SJSA1 (cell line): ENCODE measurements around the gene PRKAG1. TPM values are rescaled to one million over a fixed set of nuclear protein-coding genes. Genes with fewer than 3 reads are reported as not detected.

Experiments used
- DNase-seq, 2 experiments: peaks; one replicate each; pipeline ENCODE4 v3.0.0-alpha.2; 2015 to 2020; ENCODE audit warnings: low spot score in 2 of 2, low read depth in 1 of 2
- H3K27ac ChIP-seq: fragments of 250-450 bp; sonication (Bioruptor Pico); 2 replicates; pipeline ENCODE4 v1.5.1; 2020; ENCODE audit warnings: mild to moderate bottlenecking, moderate library complexity
- H3K27me3 ChIP-seq: fragments of 250-450 bp; sonication (Bioruptor Pico); replicated peaks from 2 replicates; pipeline ENCODE4 v1.5.1; 2020; ENCODE audit warnings: mild to moderate bottlenecking, moderate library complexity
- H3K36me3 ChIP-seq: fragments of 250-450 bp; sonication (Bioruptor Pico); 2 replicates; pipeline ENCODE4 v1.5.1; 2020; ENCODE audit warnings: mild to moderate bottlenecking
- H3K4me1 ChIP-seq: fragments of 250-450 bp; sonication (Bioruptor Pico); replicated peaks from 2 replicates; pipeline ENCODE4 v1.6.1; 2021; ENCODE audit warnings: mild to moderate bottlenecking
- H3K4me3 ChIP-seq: fragments of 250-450 bp; sonication (Bioruptor Pico); 2 replicates; pipeline ENCODE4 v1.5.1; 2020; ENCODE audit warnings: mild to moderate bottlenecking
- H3K9me3 ChIP-seq: fragments of 250-450 bp; sonication (Bioruptor Pico); replicated peaks from 2 replicates; pipeline ENCODE4 v1.5.1; 2020; ENCODE audit warnings: mild to moderate bottlenecking
- total RNA-seq: library from RNA; depleted of rRNA; stranded (reverse); fragments of >200 nt; shearing (Covaris generic); gene quantifications from 2 replicates; pipeline ENCODE4 v1.2.3, GENCODE V29; 2014

PRKAG1 gene
- total RNA-seq, 1 experiment from 2014 or later = 36.4 TPM

DNA sequence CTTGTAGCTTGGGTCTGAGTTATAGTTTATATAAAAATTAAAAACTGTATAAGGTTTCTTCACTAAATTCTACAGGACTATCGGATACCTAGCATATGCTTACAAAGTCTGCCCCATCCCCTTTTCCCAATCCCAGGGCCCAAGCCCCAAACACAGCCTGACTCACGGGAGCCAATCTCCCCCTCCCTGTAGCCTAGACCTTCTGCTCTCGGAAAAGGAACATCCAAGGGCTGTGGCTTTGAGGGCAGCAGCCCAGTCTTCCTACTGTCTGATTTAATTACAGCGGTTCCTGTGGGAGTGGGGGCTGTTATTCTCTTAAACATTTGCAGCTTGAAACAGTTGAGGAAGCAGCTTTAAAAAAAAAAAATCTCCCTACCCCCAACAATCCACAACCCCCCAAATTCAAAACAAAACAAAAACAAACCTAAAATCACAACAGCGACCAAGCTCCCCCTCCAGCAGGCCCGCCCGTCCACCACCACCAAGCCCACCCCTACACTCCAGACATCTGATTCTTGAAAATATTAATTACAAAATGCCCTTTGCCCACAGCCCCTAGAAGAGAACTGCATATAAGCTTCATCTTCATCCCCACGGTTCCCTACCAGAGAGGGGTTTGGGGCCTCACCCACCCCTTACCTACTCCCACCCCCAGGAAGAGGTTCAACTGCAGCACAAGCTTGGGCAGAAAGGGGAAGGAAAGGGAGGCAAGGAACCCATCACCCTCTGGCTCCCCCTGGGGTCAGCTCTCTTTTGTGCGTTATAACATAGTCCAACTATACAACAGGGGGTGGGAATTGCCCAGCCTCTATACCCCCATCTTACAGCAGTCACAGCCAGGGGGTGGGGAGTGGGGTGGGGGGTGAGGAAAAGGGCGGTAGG, 1.1 kb upstream of the PRKAG1 start:
- Histone ChIP-seq H3K27ac (no peak overlapping the region; the same call in 1 of the 2 replicates), H3K4me1 (peaks cover 8% of the 10 kb centered on the region), H3K27me3 (no peaks in the 10 kb centered on the region), H3K4me3 (no peak overlapping the region), H3K9me3 (no peaks in the 10 kb centered on the region), H3K36me3 (peaks cover 43% of the 10 kb centered on the region)
- DNase-seq = peak in 1 of 2 experiments; percentile 22

DNA sequence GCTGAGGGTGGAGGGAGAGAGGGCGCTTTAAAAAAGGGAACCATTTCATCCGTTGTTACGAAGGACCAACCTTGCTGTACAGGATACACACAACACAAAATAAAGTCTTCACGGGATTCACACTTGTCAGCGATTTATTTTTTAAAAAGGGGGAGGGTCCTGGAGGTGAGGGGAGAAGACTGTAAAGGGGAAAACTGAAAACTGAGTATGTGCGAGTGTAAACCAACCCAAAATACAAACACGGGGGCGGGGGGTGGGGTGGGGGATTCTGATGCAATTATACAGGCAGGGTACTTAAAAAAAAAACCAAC, 499 bp upstream of the PRKAG1 start:
- peaks cover 8% of the 10 kb centered on the region for H3K4me1 ChIP-seq
- peak overlapping the region; percentile 82 for H3K27ac ChIP-seq
- H3K9me3 ChIP-seq = no peaks in the 10 kb centered on the region
- H3K36me3 ChIP-seq = peaks cover 37% of the 10 kb centered on the region
- no peak for DNase-seq
- H3K4me3 ChIP-seq = peak overlapping the region; percentile 62
- no peaks in the 10 kb centered on the region for H3K27me3 ChIP-seq

DNA sequence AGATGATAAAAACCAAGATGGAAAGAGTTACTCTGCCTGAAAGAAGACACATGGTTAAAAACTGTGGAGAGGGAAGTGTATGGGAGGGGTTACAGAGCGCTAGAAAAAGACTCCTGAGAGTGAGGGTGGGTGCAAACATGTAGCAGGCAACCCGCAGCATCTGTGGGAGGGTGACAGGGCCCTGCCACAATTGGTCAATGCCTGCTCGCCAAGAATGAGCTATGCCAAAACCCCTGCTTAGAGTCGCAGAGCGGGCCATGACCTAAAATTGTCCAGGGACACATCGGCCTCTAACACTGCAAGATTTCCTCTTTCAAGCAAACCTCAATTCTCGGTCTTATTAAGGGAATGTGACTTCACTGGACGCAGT, 700 bp downstream of the PRKAG1 start:
- H3K4me1 ChIP-seq = peaks cover 8% of the 10 kb centered on the region
- no peaks in the 10 kb centered on the region for H3K9me3 ChIP-seq
- no peaks in the 10 kb centered on the region for H3K27me3 ChIP-seq
- DNase-seq = no peak
- H3K27ac ChIP-seq = peak overlapping the region; percentile 82
- peak overlapping the region; percentile 62 for H3K4me3 ChIP-seq
- peaks cover 27% of the 10 kb centered on the region for H3K36me3 ChIP-seq

DNA sequence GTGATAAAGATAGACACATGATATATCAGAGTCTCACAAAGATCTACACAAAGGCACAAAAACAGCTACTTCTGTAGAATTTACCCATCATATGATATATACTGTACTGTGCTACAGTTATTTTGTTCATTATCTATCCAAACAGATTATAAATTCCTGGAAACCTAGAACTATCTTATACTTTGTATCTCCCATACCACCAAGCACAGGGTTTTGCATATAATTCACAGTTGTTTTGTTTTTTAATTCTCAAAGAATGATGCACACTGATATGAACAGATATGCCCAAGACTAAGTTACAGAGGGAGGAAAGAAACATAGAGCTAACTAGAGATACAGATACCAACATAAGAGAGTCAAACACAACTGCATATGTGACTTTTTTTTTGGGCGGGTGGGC, 3.4 kb downstream of the PRKAG1 start:
- Histone ChIP-seq H3K27ac (no peak overlapping the region), H3K4me3 (no peak overlapping the region), H3K9me3 (no peaks in the 10 kb centered on the region), H3K4me1 (peaks cover 17% of the 10 kb centered on the region), H3K27me3 (no peaks in the 10 kb centered on the region), H3K36me3 (peaks cover 30% of the 10 kb centered on the region)
- DNase-seq = no peak

DNA sequence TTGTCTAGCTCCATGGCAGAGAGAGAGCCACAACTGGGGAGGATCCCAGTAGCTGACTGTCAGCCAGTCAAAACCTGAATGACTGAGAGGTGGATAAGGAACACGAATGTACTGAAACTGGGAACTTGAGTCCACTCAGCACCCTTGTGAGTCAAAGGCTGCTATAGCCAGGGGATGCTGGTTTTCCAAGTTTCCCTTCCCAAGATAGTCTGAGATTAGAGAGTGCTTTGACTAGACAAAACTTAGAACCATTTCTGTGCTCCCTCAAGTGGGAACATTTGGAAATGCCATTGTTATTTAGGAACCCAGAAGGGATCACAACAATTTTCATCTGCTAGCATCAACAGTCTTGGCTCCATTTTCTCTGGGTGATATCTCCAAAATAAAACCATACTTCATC, 4.0 kb downstream of the PRKAG1 start:
- Histone ChIP-seq H3K4me1 (peaks cover 24% of the 10 kb centered on the region), H3K4me3 (no peak overlapping the region), H3K36me3 (peaks cover 30% of the 10 kb centered on the region), H3K27ac (no peak overlapping the region), H3K9me3 (no peaks in the 10 kb centered on the region), H3K27me3 (no peaks in the 10 kb centered on the region)
- peak in 1 of 2 experiments; percentile 12 for DNase-seq

DNA sequence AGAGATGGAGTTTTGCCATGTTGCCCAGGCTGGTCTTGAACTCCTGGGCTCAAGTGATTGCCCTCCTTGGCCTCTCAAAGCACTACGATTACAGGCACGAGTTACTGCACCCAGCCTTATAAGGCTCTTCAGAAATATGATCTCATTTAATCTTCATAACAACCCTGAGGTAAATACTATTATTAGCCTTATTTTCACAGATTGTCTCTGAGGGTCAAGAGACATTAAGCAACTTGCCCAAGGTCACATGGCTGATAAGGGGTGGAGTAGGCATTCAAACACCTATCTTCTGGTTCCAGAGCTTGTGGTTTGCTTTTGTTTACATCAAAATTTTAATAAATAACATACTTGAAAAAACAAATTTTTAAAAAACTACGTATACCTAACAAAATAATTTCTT, 5.1 kb downstream of the PRKAG1 start:
- Histone ChIP-seq H3K27ac (no peak overlapping the region), H3K9me3 (no peaks in the 10 kb centered on the region), H3K36me3 (peaks cover 32% of the 10 kb centered on the region), H3K4me3 (no peak overlapping the region), H3K27me3 (no peaks in the 10 kb centered on the region), H3K4me1 (peaks cover 35% of the 10 kb centered on the region)
- DNase-seq = no peak

DNA sequence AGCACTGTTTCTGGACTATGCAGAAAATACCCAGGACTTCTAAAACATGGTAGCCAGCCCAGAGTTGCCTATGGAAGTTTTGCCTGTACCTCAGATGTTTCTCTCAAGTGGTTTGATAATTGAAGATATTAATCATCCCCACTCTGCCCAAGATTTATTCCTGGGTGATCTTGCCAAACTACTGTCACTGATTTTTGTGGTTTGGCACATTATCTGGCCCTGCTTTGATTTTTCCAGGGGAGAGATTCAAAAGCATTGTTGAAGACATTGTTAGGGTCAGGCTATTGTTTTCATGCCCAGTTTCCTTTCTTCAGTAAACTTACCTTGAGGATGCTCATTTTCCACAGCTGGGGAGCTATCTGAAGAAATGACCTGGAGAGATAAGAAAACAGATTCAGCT, 5.8 kb downstream of the PRKAG1 start:
- Histone ChIP-seq H3K27me3 (no peaks in the 10 kb centered on the region), H3K4me3 (no peak overlapping the region), H3K36me3 (peaks cover 32% of the 10 kb centered on the region), H3K9me3 (no peaks in the 10 kb centered on the region), H3K4me1 (peaks cover 37% of the 10 kb centered on the region), H3K27ac (no peak overlapping the region)
- DNase-seq = no peak

DNA sequence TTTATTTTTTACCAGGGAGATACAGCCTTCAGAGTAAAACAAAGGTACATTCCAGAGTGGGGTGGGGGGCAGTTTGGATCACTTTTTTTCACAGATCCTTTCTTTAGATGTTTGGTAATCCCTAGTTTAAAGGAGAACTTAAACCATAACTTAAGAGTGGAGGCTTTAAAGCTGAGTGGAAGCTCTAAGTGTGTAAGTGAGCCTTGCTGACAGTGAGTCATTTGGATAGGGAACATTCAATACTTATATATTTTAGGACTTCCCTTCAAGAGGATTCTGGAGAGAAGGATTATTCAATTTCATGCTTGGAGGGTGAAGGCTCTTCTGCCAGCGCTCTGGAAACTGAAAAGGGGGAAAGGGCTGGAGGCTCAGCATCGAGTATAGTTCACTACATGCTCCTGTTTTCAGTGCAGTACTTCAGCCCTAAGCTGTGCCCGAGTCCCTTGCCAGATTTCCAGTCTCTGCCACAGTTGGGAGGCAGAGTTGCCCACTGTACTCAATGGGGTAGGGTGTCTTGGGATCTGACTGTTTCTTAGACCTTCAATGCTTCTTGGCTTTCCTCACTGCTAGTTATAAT, 8.4 kb downstream of the PRKAG1 start:
- Histone ChIP-seq H3K4me3 (no peak overlapping the region), H3K27me3 (no peaks in the 10 kb centered on the region), H3K4me1 (peaks cover 31% of the 10 kb centered on the region), H3K27ac (peak overlapping the region; percentile 52), H3K9me3 (no peaks in the 10 kb centered on the region), H3K36me3 (peaks cover 30% of the 10 kb centered on the region)
- peak in 1 of 2 experiments; percentile 26 for DNase-seq

DNA sequence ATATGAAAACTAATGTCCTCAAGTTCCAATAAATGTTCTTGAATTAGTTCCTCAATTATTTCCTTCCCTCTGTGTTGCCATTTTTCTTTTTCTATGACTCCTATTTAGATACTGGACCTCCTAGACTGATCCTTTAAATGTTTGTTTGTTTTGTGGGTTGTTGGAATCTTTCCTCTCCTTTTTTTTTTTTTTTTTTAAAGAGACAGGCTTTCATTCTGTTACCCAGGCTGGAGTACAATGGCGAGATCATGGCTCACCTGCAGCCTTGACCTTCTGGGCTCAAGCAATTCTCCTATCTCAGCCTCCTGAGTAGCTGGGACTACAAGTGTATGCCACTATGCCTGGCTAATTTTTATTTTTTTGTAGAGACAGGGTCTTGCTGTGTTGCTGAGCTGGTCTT, 9.6 kb downstream of the PRKAG1 start:
- Histone ChIP-seq H3K4me1 (peaks cover 31% of the 10 kb centered on the region), H3K27me3 (no peaks in the 10 kb centered on the region), H3K36me3 (peaks cover 42% of the 10 kb centered on the region), H3K27ac (no peak overlapping the region), H3K9me3 (no peaks in the 10 kb centered on the region), H3K4me3 (no peak overlapping the region)
- DNase-seq = peak in 1 of 2 experiments; percentile 55

DNA sequence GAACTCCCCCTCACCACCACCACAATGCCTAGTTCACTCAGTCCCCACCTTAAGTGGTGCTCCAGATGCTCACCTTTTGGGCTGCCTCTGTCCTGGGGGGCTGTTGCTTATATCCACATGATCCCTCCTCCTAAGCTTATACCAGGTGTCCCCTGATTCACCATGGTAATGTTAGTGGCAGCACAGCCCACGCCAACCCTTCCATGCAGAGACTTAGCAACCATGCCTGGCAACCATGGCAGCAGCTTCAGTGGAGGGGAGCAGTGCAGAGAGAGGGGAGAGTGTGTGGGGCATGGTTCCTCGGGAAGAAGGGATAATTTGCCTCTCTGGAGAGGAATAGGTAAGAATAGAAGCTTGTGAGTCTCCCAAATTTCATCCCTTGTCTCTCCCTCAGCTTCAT, 18.2 kb downstream of the PRKAG1 start:
- Histone ChIP-seq H3K27me3 (no peaks in the 10 kb centered on the region), H3K4me1 (peaks cover 32% of the 10 kb centered on the region), H3K9me3 (no peaks in the 10 kb centered on the region), H3K36me3 (peaks cover 42% of the 10 kb centered on the region), H3K27ac (no peak overlapping the region), H3K4me3 (no peak overlapping the region)
- DNase-seq = no peak

DNA sequence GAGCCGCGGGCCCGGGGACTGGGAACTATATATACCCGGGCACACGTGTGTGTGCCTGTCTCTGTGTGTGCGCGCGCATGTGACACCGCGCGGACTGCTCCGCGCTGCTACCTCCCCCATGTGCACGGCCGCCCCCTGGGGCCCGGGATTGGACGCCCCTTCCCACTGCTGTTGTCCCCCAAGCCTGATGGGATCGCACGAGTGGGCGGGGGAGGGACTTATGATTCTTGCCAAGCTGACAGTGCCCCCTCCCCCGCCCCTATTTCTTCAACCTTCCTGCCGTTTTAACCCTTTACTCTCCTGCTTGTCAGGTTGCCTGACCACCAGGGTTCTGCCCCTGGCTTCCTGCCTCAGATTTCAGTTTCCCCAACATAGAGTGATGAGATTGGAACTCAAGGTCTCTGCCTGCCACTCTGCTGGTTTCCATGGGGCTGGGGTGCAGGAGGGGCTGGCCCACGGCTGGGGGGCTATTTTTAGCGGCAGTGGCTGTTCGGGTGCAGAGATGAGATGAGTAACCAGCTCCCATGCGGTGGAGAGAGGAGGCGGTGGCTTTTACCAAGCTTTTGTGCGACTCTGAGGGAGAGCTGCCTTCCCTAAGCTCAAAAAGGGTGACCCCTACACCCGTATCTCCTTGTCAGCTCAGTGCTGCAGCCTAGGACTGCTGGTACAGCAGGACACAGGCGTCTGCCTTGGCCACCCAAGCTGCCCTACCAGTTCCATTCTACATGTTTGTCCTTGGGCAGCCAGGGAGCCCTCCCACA, 19.0 kb downstream of the PRKAG1 start, which contains the start of gene DDN:
Gene DDN, minus strand, starts transcription at position 5 of the 761 bp plus-strand sequence. CDS start 88 bp downstream, outside the sequence.
- no peak for DNase-seq
- Histone ChIP-seq H3K4me3 (peak within 1 kb of the TSS; percentile 48), H3K4me1 (peaks cover 32% of the 10 kb centered on the region), H3K27me3 (no peaks in the 10 kb centered on the region), H3K36me3 (peaks cover 34% of the 10 kb centered on the region), H3K27ac (no peak within 1 kb of the TSS), H3K9me3 (no peaks in the 10 kb centered on the region)

DNA sequence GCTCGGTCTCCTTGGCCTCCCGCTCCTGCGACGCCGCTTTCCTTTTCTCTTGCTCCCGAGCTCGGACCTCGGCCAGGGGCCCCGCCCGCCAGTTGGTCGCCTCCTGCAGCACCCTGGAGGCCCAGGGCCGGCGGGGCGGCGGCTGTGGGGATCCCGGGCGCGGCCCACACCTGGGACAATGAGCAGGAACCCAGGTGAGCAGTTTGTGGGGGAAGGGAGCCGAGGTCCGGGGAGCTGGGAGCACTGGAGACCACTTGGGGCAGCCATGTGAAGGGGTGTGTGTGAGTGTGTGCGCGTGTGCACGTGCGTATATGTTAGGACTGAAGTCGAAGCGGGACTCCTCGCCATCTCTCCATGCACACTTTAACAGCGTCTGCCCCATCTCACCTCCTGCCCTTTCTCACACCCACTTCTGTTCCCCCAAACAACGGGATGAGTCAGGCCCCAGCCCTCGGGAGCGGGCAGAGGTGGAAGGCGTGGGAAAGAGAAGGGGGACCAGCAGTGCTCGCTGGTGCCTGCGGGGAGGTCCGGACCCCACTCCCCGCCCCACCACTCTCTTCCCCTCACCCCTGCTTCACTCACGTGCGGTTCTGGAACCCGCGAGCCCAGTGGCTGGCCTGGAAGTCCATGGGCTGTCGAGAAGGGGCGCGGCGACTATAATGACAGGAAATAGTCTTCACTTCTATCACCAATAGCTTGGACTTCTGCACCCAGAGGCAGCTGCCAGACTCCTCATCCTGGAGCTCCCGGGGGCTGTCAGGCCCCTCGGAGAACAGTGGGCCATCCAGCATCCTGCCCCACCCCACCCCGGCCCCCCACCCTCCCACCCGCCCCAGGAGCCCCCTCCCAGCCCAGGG, 19.9 kb downstream of the PRKAG1 start:
- H3K4me3 ChIP-seq = peak overlapping the region; percentile 48
- H3K27me3 ChIP-seq = no peaks in the 10 kb centered on the region
- no peak overlapping the region for H3K27ac ChIP-seq
- H3K36me3 ChIP-seq = peaks cover 28% of the 10 kb centered on the region
- H3K9me3 ChIP-seq = no peaks in the 10 kb centered on the region
- peaks cover 32% of the 10 kb centered on the region for H3K4me1 ChIP-seq
- no peak for DNase-seq
